A673 (cell line): ENCODE results near the gene SAMD4B.

ENCODE experiments used
- EZH2 ChIP-seq: fragments of 200-600 bp; sonication (generic); IDR thresholded peaks from 2 replicates; pipeline ENCODE4 v1.6.1; 2017; ENCODE audit warnings: borderline replicate concordance, low read depth, mild to moderate bottlenecking, mixed read lengths, antibody characterized with exemption, low read length; ENCODE audit not compliant: poor library complexity, severe bottlenecking
- TF ChIP-seq, protein P1 (sequence below): fragments of 300-800, 200-600 bp; sonication (generic); conservative IDR thresholded peaks from 2 replicates; pipeline ENCODE4 v1.5.1; 2017; ENCODE audit warnings: low read depth, mild to moderate bottlenecking, antibody characterized with exemption, low read length, moderate library complexity, mixed read lengths

DNA sequence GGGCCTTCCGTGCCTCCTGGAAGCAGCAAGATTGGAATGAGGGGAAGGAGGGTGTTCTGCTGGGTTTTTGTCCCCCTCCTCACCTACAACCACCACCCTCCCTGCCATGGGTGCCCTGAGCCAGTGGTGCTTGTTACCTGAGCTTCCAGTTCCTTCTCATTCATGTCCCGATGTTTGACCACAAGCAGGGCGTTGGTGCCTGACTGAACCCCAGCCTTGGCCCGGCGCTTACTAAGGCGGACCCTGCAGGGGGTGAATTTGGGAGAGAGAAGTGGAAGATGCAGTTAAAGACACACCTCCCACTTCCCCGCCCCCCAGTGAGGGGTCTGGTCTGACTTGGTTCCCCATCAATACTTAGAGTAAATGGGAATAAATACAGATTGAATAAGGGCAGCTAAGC, 44.3 kb downstream of the SAMD4B start:
- TF ChIP-seq, protein P1, sequence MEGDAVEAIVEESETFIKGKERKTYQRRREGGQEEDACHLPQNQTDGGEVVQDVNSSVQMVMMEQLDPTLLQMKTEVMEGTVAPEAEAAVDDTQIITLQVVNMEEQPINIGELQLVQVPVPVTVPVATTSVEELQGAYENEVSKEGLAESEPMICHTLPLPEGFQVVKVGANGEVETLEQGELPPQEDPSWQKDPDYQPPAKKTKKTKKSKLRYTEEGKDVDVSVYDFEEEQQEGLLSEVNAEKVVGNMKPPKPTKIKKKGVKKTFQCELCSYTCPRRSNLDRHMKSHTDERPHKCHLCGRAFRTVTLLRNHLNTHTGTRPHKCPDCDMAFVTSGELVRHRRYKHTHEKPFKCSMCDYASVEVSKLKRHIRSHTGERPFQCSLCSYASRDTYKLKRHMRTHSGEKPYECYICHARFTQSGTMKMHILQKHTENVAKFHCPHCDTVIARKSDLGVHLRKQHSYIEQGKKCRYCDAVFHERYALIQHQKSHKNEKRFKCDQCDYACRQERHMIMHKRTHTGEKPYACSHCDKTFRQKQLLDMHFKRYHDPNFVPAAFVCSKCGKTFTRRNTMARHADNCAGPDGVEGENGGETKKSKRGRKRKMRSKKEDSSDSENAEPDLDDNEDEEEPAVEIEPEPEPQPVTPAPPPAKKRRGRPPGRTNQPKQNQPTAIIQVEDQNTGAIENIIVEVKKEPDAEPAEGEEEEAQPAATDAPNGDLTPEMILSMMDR, result no peak
- TF ChIP-seq EZH2, result no peak
